Rectal smooth muscle tissue (tissue), 1 donor: ENCODE results near the gene ALOX5AP.

Source experiments
- H3K27ac ChIP-seq: one replicate; pipeline ENCODE4 v1.7.0; 2013; ENCODE audit warnings: low read depth, low read length, inconsistent platforms
- H3K27me3 ChIP-seq: one replicate; pipeline ENCODE4 v1.7.0; 2013; ENCODE audit warnings: low read length; ENCODE audit not compliant: control insufficient read depth, insufficient read depth
- H3K36me3 ChIP-seq: one replicate; pipeline ENCODE4 v1.7.0; 2013; ENCODE audit warnings: low read length; ENCODE audit not compliant: control insufficient read depth, insufficient read depth
- H3K4me1 ChIP-seq: one replicate; pipeline ENCODE4 v1.7.0; 2013; ENCODE audit warnings: low read length; ENCODE audit not compliant: control insufficient read depth, insufficient read depth
- H3K4me3 ChIP-seq: one replicate; pipeline ENCODE4 v1.7.0; 2013; ENCODE audit warnings: low read length
- H3K9ac ChIP-seq: one replicate; pipeline ENCODE4 v1.7.0; 2013; ENCODE audit warnings: low read length

ALOX5AP gene

DNA sequence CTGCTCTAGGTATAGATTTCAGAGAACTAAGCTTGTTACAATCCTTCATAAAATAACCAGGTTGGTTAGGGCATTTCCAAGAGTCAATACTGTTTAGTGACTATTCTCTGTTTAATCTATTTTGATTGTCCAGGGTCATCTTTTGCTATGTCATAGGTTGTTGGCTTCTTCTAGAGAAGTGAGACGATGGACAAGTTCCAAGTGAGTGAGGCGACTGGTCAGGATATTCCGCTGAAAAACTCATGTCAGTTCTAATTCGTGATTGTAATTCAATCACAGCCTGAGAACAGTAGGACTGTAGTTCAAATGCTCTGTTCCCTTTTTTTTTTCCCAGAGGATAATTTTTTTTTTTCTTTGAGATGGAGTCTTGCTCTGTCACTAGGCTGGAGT lies 15.8 kb upstream of the ALOX5AP start:
- no peak overlapping the region for H3K27ac ChIP-seq
- H3K9ac ChIP-seq, result no peak overlapping the region
- H3K4me3 ChIP-seq, result no peak overlapping the region
- H3K27me3 ChIP-seq, result no peaks in the 10 kb centered on the region
- no peaks in the 10 kb centered on the region for H3K36me3 ChIP-seq
- no peaks in the 10 kb centered on the region for H3K4me1 ChIP-seq

DNA sequence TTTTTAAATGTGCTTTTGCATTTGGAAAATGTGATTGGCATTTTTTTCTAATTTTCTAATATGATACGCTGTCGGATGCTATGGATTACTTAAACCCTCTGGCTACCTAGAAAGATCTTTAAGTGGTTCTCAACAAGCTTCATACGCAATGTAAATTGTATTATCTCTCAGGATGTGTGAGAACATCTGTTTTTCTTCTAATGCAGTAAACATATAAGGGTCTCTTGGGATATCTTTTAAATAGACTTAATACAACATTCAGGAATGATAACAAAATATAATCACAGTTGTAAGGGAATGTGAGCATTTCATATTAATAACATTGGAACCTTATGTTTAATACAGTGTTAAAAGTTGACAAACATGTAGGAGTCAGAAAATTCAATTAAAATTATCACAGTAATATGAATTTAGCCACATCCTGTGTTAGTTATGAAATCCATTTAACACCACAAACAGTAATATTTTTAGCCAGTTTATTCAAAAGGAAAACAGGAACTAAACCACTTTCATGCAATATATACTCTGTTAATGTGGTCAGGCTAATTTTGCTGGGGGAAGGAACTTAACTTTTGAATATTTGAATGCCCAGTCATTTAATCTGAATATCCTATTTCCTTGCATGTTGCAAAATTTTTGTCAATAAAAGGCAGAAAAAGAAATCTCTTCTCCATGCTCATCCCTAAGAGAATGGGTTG lies 15.0 kb upstream of the ALOX5AP start:
- no peak overlapping the region for H3K9ac ChIP-seq
- H3K36me3 ChIP-seq, result no peaks in the 10 kb centered on the region
- H3K27ac ChIP-seq, result no peak overlapping the region
- H3K27me3 ChIP-seq, result no peaks in the 10 kb centered on the region
- H3K4me3 ChIP-seq, result no peak overlapping the region
- no peaks in the 10 kb centered on the region for H3K4me1 ChIP-seq

DNA sequence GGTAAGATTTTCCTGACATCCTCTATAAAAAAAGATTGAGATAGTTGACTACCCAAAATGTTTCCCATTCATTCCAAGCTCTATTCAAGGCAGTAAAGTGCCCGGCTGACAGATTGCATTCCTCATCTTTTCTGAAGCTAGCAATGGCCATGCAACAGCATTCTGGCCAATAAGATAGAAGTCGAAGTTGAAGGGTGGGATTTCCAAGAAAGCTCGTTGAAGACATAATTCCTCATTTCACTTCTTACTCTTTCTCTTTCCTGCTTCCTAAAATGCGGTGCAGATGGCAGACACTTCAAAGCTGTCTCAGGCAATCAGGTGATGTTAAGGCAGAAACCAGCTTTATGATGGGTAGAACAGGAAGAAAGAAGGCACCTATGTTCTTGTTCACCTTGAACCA lies 13.4 kb upstream of the ALOX5AP start:
- H3K4me3 ChIP-seq, result no peak overlapping the region
- H3K27me3 ChIP-seq, result no peaks in the 10 kb centered on the region

DNA sequence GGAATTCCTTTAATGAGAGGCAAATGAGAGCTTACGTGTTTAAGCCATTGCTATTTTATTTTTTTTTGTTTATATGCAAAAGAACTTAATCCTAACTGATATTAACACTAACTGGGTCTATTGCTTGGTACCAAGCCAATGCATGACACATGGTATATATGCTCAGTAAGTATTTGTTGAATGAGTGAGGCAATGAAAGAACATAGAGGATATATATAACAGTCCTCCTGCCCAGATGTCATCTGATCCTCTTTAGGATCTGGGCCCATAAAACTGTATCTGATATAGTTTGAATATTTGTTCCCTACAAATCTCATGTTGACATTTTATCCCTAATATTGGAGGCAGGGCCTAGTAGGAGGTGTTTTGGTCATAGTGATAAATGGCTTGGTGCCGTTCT lies 13.0 kb upstream of the ALOX5AP start:
- Histone ChIP-seq H3K27ac (no peak overlapping the region), H3K9ac (no peak overlapping the region), H3K4me3 (no peak overlapping the region), H3K27me3 (no peaks in the 10 kb centered on the region), H3K36me3 (no peaks in the 10 kb centered on the region), H3K4me1 (no peaks in the 10 kb centered on the region)

More for the DNA sequence above, 13.4 kb upstream of the ALOX5AP start:
- no peak overlapping the region for H3K27ac ChIP-seq
- no peak overlapping the region for H3K9ac ChIP-seq
- no peaks in the 10 kb centered on the region for H3K4me1 ChIP-seq
- H3K36me3 ChIP-seq, result no peaks in the 10 kb centered on the region

DNA sequence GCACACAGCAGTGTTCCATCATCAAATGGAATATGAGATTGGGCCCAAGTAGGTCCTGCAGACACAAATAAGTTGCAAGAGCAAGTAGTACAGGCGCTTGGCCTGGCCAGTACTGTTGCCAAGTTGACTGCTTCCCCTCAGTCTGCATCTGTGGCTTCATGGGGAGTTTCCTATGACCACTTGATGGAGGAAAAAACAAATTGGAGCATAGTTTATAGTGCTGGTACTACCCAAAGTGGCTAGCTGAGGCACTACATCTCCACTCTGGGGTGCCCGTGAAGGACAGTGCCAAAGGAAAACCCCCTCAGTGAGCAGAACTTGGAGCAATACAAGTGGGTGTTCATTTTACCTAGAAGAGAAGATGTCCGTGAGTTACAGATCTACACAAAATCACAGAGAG lies 10.6 kb upstream of the ALOX5AP start:
- H3K4me1 ChIP-seq, result no peaks in the 10 kb centered on the region
- no peak overlapping the region for H3K9ac ChIP-seq

DNA sequence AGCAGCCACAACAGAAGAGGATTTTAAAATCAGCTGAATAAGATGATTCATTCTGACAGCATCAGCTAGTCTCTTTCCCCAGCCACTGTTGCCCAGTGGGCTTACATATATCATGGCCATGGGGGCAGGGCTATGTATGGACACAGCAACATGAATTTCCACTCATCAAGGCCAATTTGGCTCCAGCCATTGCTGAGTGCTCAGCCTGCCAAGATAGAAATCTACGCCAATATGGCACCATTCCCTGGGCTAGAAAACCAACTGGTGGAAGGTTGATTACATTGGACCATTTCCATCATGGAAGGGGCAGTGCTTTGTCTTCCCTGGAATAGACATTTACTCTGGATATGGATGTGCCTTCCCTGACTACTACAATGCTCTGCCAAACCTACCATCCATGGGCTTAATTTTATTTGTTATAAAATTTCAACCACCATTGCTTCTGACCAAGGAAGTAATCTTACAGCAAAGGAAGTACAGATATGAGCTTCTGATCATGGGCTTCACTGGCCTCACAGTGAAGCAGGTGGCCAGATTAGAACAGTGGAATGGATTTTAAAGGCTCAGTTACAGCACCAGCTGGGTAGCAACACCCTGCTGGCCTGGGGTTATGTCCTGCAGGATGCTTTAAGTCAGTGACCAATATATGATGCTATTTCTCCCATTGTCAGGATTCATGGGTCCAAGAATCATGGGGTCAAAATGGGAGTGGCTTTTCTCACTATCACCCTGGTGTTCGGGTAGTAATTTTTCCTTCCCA lies 9.8 kb upstream of the ALOX5AP start:
- H3K27ac ChIP-seq, result no peak overlapping the region
- H3K36me3 ChIP-seq, result no peaks in the 10 kb centered on the region
- H3K9ac ChIP-seq, result no peak overlapping the region
- no peaks in the 10 kb centered on the region for H3K27me3 ChIP-seq
- H3K4me3 ChIP-seq, result no peak overlapping the region
- H3K4me1 ChIP-seq, result no peaks in the 10 kb centered on the region

More for the DNA sequence above, 10.6 kb upstream of the ALOX5AP start:
- H3K27ac ChIP-seq, result no peak overlapping the region
- no peak overlapping the region for H3K4me3 ChIP-seq
- H3K36me3 ChIP-seq, result no peaks in the 10 kb centered on the region
- no peaks in the 10 kb centered on the region for H3K27me3 ChIP-seq

DNA sequence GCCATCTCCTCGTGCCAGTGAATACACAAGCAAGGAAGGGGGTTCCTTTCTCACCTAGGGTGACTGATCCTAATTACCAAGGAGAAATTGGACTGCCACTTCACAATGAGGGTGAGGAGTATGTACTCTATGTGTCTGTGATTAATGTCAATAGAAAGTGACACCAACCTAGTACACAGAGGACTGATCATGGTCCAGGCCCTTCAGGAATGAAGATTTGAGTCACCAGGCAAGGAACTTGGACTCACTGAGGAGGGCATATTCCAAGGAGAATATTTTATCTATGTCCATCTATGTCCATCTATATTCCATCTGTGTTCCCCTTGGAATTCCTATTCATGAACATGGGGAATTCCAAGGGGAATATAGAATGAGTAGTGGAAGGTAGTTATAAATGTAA lies 9.2 kb upstream of the ALOX5AP start:
- H3K4me3 ChIP-seq, result no peak overlapping the region
- H3K36me3 ChIP-seq, result no peaks in the 10 kb centered on the region
- H3K4me1 ChIP-seq, result no peaks in the 10 kb centered on the region
- H3K27ac ChIP-seq, result no peak overlapping the region
- H3K27me3 ChIP-seq, result no peaks in the 10 kb centered on the region
- H3K9ac ChIP-seq, result no peak overlapping the region

DNA sequence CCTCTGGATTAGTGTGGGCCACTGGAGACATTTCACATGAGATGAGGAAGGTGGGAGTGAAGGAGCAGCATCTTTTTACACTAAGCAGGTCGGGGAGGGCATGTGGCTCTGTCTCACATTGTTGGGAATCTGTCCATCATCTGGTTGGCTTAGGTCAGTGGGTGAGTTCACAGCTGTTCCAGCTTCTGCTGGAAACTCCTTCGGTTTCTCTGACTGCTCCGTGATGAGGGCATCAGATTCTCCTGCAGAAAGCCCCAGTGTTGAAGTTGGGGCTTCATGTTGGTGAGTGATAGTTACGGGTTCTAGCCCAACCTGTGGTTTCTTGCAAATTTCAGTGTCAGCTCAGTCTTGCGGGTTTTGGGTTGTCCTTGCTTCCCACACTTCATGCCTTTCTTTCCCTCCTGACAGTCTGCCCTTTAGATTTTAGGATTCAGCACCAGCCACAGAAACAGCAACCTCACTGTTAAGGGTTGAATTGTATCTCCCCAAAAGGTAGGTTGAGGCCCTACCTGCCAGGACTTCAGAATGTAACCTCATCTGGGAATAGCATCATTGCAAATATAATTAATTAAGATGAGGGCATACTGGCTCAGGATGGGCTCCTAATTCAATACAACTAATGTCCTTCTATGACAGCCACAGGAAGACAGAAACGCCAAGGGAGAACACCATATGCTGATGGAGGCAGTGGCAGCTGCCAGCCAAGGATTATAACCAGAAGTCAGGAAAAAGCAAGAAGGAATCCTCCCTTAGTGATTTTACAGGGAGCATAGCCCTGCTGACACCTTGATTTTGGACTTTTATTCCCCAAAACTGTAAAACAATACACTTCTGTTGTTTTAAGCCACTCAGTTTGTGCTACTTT lies 7.6 kb upstream of the ALOX5AP start:
- Histone ChIP-seq H3K36me3 (no peaks in the 10 kb centered on the region), H3K27ac (no peak overlapping the region), H3K4me3 (no peak overlapping the region), H3K9ac (no peak overlapping the region), H3K4me1 (no peaks in the 10 kb centered on the region), H3K27me3 (no peaks in the 10 kb centered on the region)

DNA sequence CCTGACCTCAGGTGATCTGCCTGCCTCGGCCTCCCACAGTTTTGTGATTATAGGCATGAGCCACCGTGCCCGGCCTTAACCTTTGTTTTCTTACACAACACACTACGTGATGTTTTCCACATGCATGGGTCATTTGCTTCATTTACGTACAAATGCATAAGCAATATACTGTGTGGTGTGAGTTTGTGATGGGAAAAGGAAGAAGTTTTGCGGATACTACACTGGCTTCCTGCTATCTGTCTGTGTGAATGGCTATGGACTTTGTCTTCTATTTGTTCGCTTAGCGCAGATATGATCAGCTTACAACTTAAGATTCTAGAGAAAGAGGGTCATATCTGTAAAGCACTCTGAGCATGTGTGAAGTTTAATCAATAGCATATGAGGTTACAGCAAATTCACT lies 5.5 kb upstream of the ALOX5AP start:
- H3K4me1 ChIP-seq, result no peaks in the 10 kb centered on the region
- H3K27ac ChIP-seq, result no peak overlapping the region
- no peak overlapping the region for H3K9ac ChIP-seq
- no peaks in the 10 kb centered on the region for H3K36me3 ChIP-seq
- no peak overlapping the region for H3K4me3 ChIP-seq
- H3K27me3 ChIP-seq, result no peaks in the 10 kb centered on the region

DNA sequence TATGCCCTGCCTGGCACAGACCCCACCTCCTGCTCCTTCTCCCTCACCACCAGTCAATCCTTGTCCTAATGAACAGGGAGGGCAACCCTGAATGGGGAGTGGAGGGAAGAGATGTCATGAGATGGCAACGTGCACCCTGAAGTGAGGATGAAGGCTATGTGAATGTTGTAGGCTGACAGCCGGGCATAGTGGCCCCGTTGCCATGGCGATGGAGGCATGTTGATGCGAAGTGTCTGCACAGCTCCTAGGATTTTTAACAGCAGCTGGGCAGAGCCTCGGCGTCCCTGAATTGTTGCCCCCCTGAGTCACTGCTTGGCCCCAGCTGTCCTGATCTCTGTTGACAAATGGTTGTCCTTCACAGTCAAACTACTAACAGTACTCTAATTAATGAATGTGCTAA lies 4.8 kb upstream of the ALOX5AP start:
- Histone ChIP-seq H3K4me3 (no peak overlapping the region), H3K27me3 (no peaks in the 10 kb centered on the region), H3K9ac (no peak overlapping the region), H3K36me3 (no peaks in the 10 kb centered on the region), H3K4me1 (no peaks in the 10 kb centered on the region), H3K27ac (no peak overlapping the region)

DNA sequence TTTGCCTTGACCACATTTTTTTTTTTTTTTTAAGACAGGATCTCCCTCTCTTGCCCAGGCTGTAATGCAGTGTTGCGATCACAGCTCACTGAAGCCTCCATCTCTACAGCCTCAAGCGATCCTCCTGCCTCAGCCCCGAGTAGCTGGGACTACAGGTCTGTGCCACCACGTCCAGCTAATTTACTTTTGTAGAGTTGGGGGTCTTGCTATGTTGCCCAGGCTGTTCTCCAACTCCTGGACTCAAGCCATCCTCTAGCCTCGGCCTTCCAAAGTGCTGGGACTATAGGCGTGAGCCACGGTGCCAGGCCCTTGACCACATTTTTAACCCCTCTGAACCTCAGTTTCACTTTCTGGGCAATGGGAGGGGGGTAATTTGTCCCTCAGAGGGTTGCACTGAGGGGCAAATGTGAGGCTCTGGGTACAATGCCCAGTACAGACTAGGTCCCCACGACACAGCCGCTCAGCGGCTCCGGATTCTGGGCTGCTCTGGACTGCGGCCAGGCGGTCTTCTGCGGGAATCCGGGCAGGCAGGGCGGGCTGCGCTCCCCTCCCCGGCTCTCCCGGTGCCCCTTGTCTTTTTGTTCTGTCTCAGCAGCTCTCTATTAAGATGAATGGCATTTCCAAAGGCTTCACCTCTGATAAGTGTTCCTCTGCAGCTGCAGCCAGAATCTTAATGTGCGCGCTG lies 3.8 kb upstream of the ALOX5AP start:
- Histone ChIP-seq H3K27me3 (no peaks in the 10 kb centered on the region), H3K27ac (no peak overlapping the region), H3K4me3 (no peak overlapping the region), H3K36me3 (no peaks in the 10 kb centered on the region), H3K9ac (no peak overlapping the region), H3K4me1 (no peaks in the 10 kb centered on the region)

DNA sequence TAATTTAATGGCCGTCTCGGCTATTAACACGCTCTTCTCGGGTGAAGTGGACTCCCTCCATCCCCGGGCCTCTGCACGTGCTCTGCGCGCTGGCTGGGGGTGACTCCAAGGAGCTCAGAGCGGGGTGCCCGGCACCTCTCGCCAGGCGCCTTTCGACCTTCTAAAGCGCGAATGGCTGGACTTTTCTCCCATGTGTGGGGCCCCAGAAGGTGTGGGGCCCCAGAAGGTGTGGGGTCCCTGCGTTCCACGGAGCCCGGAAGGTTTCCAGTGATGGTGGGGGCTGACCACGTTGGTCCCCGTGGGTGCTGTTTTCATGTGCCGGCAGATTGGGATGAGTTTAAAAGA lies 3.3 kb upstream of the ALOX5AP start:
- H3K9ac ChIP-seq, result no peak overlapping the region
- H3K27ac ChIP-seq, result no peak overlapping the region
- no peak overlapping the region for H3K4me3 ChIP-seq
- no peaks in the 10 kb centered on the region for H3K36me3 ChIP-seq
- no peaks in the 10 kb centered on the region for H3K4me1 ChIP-seq
- no peaks in the 10 kb centered on the region for H3K27me3 ChIP-seq
